ENCODE data around the gene ARHGEF2. TPM values are rescaled to one million over a fixed set of nuclear protein-coding genes. Genes with fewer than 3 reads are reported as not detected.

ARHGEF2 gene
- polyA plus RNA-seq, 2 donors = 15.9 to 26.6 TPM

GRCh38 chr1:155951753-155952504 lies 26.4 kb downstream of the ARHGEF2 start:
- no peaks in the 10 kb centered on the region for H3K27me3 ChIP-seq (ENCODE audit: control insufficient read depth in 1 of 2, insufficient read depth in 2 of 2, low read length in 2 of 2)
- WGBS, 2 donors = 75 to 87% methylated on average over 6 of the region's 6 CpGs
- H3K36me3 ChIP-seq (ENCODE audit: control insufficient read depth in 2 of 2, insufficient read depth in 2 of 2, low read length in 1 of 2) = peaks cover 8 to 35% of the 10 kb centered on the region in 2 donors
- no peak overlapping the region for H3K4me3 ChIP-seq (ENCODE audit: low read depth in 1 of 2, low read length in 2 of 2)
- no peaks in the 10 kb centered on the region for H3K9me3 ChIP-seq (ENCODE audit: control insufficient read depth in 2 of 2, insufficient read depth in 1 of 2, low read depth in 1 of 2, low read length in 1 of 2)
- H3K4me1 ChIP-seq (ENCODE audit: control insufficient read depth in 2 of 2, insufficient read depth in 2 of 2, low read length in 1 of 2) = no peaks in the 10 kb centered on the region
- H3K27ac ChIP-seq (ENCODE audit: low read depth in 2 of 2, low read length in 1 of 2) = no peak overlapping the region

- Histone ChIP-seq H3K27ac (ENCODE audit: low read depth in 2 of 2, low read length in 1 of 2) (no peak overlapping the region), H3K27me3 (ENCODE audit: control insufficient read depth in 1 of 2, insufficient read depth in 2 of 2, low read length in 2 of 2) (no peaks in the 10 kb centered on the region), H3K4me1 (ENCODE audit: control insufficient read depth in 2 of 2, insufficient read depth in 2 of 2, low read length in 1 of 2) (no peaks in the 10 kb centered on the region), H3K4me3 (ENCODE audit: low read depth in 1 of 2, low read length in 2 of 2) (no peak overlapping the region), H3K36me3 (ENCODE audit: control insufficient read depth in 2 of 2, insufficient read depth in 2 of 2, low read length in 1 of 2) (peaks cover 8 to 39% of the 10 kb centered on the region in 2 donors), H3K9me3 (ENCODE audit: control insufficient read depth in 2 of 2, insufficient read depth in 1 of 2, low read depth in 1 of 2, low read length in 1 of 2) (no peaks in the 10 kb centered on the region)
- WGBS, 2 donors = 96% methylated on average over 27 of the region's 27 CpGs
Measured at GRCh38 chr1:155950829-155951228, 27.5 kb downstream of the ARHGEF2 start.

- Histone ChIP-seq H3K36me3 (ENCODE audit: control insufficient read depth in 2 of 2, insufficient read depth in 2 of 2, low read length in 1 of 2) (peaks cover 8 to 37% of the 10 kb centered on the region in 2 donors), H3K4me1 (ENCODE audit: control insufficient read depth in 2 of 2, insufficient read depth in 2 of 2, low read length in 1 of 2) (peaks cover 0 to under 1% of the 10 kb centered on the region in 2 donors), H3K27ac (ENCODE audit: low read depth in 2 of 2, low read length in 1 of 2) (no peak overlapping the region), H3K27me3 (ENCODE audit: control insufficient read depth in 1 of 2, insufficient read depth in 2 of 2, low read length in 2 of 2) (no peaks in the 10 kb centered on the region), H3K4me3 (ENCODE audit: low read depth in 1 of 2, low read length in 2 of 2) (no peak overlapping the region), H3K9me3 (ENCODE audit: control insufficient read depth in 2 of 2, insufficient read depth in 1 of 2, low read depth in 1 of 2, low read length in 1 of 2) (no peaks in the 10 kb centered on the region)
- 91 to 93% methylated on average over 8 of the region's 8 CpGs for WGBS, 2 donors
Measured at GRCh38 chr1:155947741-155948140, 30.6 kb downstream of the ARHGEF2 start.

GRCh38 chr1:155947292-155947691 lies 31.1 kb downstream of the ARHGEF2 start:
- no peaks in the 10 kb centered on the region for H3K9me3 ChIP-seq (ENCODE audit: control insufficient read depth in 2 of 2, insufficient read depth in 1 of 2, low read depth in 1 of 2, low read length in 1 of 2)
- H3K4me3 ChIP-seq (ENCODE audit: low read depth in 1 of 2, low read length in 2 of 2) = no peak overlapping the region
- no peaks in the 10 kb centered on the region for H3K27me3 ChIP-seq (ENCODE audit: control insufficient read depth in 1 of 2, insufficient read depth in 2 of 2, low read length in 2 of 2)
- no peak overlapping the region for H3K27ac ChIP-seq (ENCODE audit: low read depth in 2 of 2, low read length in 1 of 2)
- H3K4me1 ChIP-seq (ENCODE audit: control insufficient read depth in 2 of 2, insufficient read depth in 2 of 2, low read length in 1 of 2) = peaks cover 0 to 5% of the 10 kb centered on the region in 2 donors
- H3K36me3 ChIP-seq (ENCODE audit: control insufficient read depth in 2 of 2, insufficient read depth in 2 of 2, low read length in 1 of 2) = peaks cover 8 to 32% of the 10 kb centered on the region in 2 donors
- WGBS, 2 donors = 66 to 85% methylated on average over 3 to 4 of the region's 4 CpGs

GRCh38 chr1:155946633-155947219 lies 31.6 kb downstream of the ARHGEF2 start:
- H3K4me3 ChIP-seq (ENCODE audit: low read depth in 1 of 2, low read length in 2 of 2) = no peak overlapping the region
- H3K9me3 ChIP-seq (ENCODE audit: control insufficient read depth in 2 of 2, insufficient read depth in 1 of 2, low read depth in 1 of 2, low read length in 1 of 2) = no peaks in the 10 kb centered on the region
- WGBS, 2 donors = 74 to 75% methylated on average over 8 of the region's 8 CpGs
- peaks cover 5 to 27% of the 10 kb centered on the region in 2 donors for H3K36me3 ChIP-seq (ENCODE audit: control insufficient read depth in 2 of 2, insufficient read depth in 2 of 2, low read length in 1 of 2)
- no peaks in the 10 kb centered on the region for H3K27me3 ChIP-seq (ENCODE audit: control insufficient read depth in 1 of 2, insufficient read depth in 2 of 2, low read length in 2 of 2)
- H3K27ac ChIP-seq (ENCODE audit: low read depth in 2 of 2, low read length in 1 of 2) = peak overlapping the region in 1 of 2 donors; percentile 4
- peaks cover 3 to 11% of the 10 kb centered on the region in 2 donors for H3K4me1 ChIP-seq (ENCODE audit: control insufficient read depth in 2 of 2, insufficient read depth in 2 of 2, low read length in 1 of 2)

GRCh38 chr1:155944444-155944799 lies 33.9 kb downstream of the ARHGEF2 start:
- Histone ChIP-seq H3K27me3 (ENCODE audit: control insufficient read depth in 1 of 2, insufficient read depth in 2 of 2, low read length in 2 of 2) (no peaks in the 10 kb centered on the region), H3K27ac (ENCODE audit: low read depth in 2 of 2, low read length in 1 of 2) (no peak overlapping the region), H3K36me3 (ENCODE audit: control insufficient read depth in 2 of 2, insufficient read depth in 2 of 2, low read length in 1 of 2) (peaks cover 0 to 7% of the 10 kb centered on the region in 2 donors), H3K9me3 (ENCODE audit: control insufficient read depth in 2 of 2, insufficient read depth in 1 of 2, low read depth in 1 of 2, low read length in 1 of 2) (no peaks in the 10 kb centered on the region), H3K4me3 (ENCODE audit: low read depth in 1 of 2, low read length in 2 of 2) (no peak overlapping the region), H3K4me1 (ENCODE audit: control insufficient read depth in 2 of 2, insufficient read depth in 2 of 2, low read length in 1 of 2) (peaks cover 10 to 20% of the 10 kb centered on the region in 2 donors)
- WGBS, 2 donors = 59 to 65% methylated on average over 6 of the region's 6 CpGs

GRCh38 chr1:155942578-155943141 lies 35.7 kb downstream of the ARHGEF2 start:
- WGBS, 2 donors = 50 to 71% methylated on average over 11 of the region's 11 CpGs
- Histone ChIP-seq H3K36me3 (ENCODE audit: control insufficient read depth in 2 of 2, insufficient read depth in 2 of 2, low read length in 1 of 2) (peaks cover 0 to 4% of the 10 kb centered on the region in 2 donors), H3K4me3 (ENCODE audit: low read depth in 1 of 2, low read length in 2 of 2) (no peak overlapping the region), H3K27ac (ENCODE audit: low read depth in 2 of 2, low read length in 1 of 2) (peak overlapping the region in 1 of 2 donors; percentile 14), H3K27me3 (ENCODE audit: control insufficient read depth in 1 of 2, insufficient read depth in 2 of 2, low read length in 2 of 2) (no peaks in the 10 kb centered on the region), H3K9me3 (ENCODE audit: control insufficient read depth in 2 of 2, insufficient read depth in 1 of 2, low read depth in 1 of 2, low read length in 1 of 2) (no peaks in the 10 kb centered on the region), H3K4me1 (ENCODE audit: control insufficient read depth in 2 of 2, insufficient read depth in 2 of 2, low read length in 1 of 2) (peaks cover 10 to 20% of the 10 kb centered on the region in 2 donors)

GRCh38 chr1:155941845-155942531 lies 36.4 kb downstream of the ARHGEF2 start:
- Histone ChIP-seq H3K4me3 (ENCODE audit: low read depth in 1 of 2, low read length in 2 of 2) (no peak overlapping the region), H3K27me3 (ENCODE audit: control insufficient read depth in 1 of 2, insufficient read depth in 2 of 2, low read length in 2 of 2) (no peaks in the 10 kb centered on the region), H3K9me3 (ENCODE audit: control insufficient read depth in 2 of 2, insufficient read depth in 1 of 2, low read depth in 1 of 2, low read length in 1 of 2) (no peaks in the 10 kb centered on the region), H3K36me3 (ENCODE audit: control insufficient read depth in 2 of 2, insufficient read depth in 2 of 2, low read length in 1 of 2) (peaks cover 0 to 4% of the 10 kb centered on the region in 2 donors), H3K4me1 (ENCODE audit: control insufficient read depth in 2 of 2, insufficient read depth in 2 of 2, low read length in 1 of 2) (peaks cover 10 to 20% of the 10 kb centered on the region in 2 donors), H3K27ac (ENCODE audit: low read depth in 2 of 2, low read length in 1 of 2) (peak overlapping the region in 1 of 2 donors; percentile 78)
- 67 to 79% methylated on average over 29 of the region's 29 CpGs for WGBS, 2 donors

- H3K4me1 ChIP-seq (ENCODE audit: control insufficient read depth in 2 of 2, insufficient read depth in 2 of 2, low read length in 1 of 2) = peaks cover 10 to 20% of the 10 kb centered on the region in 2 donors
- H3K27ac ChIP-seq (ENCODE audit: low read depth in 2 of 2, low read length in 1 of 2) = peak within 1 kb of the TSS; percentile 73 to 78
- H3K9me3 ChIP-seq (ENCODE audit: control insufficient read depth in 2 of 2, insufficient read depth in 1 of 2, low read depth in 1 of 2, low read length in 1 of 2) = no peaks in the 10 kb centered on the region
- H3K27me3 ChIP-seq (ENCODE audit: control insufficient read depth in 1 of 2, insufficient read depth in 2 of 2, low read length in 2 of 2) = no peaks in the 10 kb centered on the region
- WGBS, 2 donors = 41 to 57% methylated on average over 11 of the region's 11 CpGs
- H3K36me3 ChIP-seq (ENCODE audit: control insufficient read depth in 2 of 2, insufficient read depth in 2 of 2, low read length in 1 of 2) = peaks cover 0 to 2% of the 10 kb centered on the region in 2 donors
- H3K4me3 ChIP-seq (ENCODE audit: low read depth in 1 of 2, low read length in 2 of 2) = no peak within 1 kb of the TSS
Measured at GRCh38 chr1:155940993-155941844, 37.1 kb downstream of the ARHGEF2 start, which contains the start of gene RXFP4. Gene RXFP4, plus strand, starts transcription at chr1:155941638. Its CDS starts 72 bp downstream, at chr1:155941710.

Data from esophagus (tissue), 2 donors.